Ovary (tissue), 9 donors: ENCODE measurements around the gene TMA16. TPM values are rescaled to one million over a fixed set of nuclear protein-coding genes. Genes with fewer than 3 reads are reported as not detected.

Source experiments
- DNase-seq, 5 donors: peaks; one replicate each; pipeline ENCODE4 v3.0.0-alpha.2; 2019 to 2020
- H3K27ac ChIP-seq, 2 donors: fragments of 200-600 bp; one replicate each; pipeline versions ENCODE4 v1.5.1 to v1.8.0; 2019 to 2022
- H3K27me3 ChIP-seq: fragments of 200-600 bp; one replicate; pipeline ENCODE4 v1.8.0; 2022
- H3K36me3 ChIP-seq: fragments of 200-600 bp; sonication (generic); one replicate; pipeline ENCODE4 v1.5.1; 2019
- H3K4me1 ChIP-seq: one replicate; pipeline ENCODE4 v1.8.1; 2013; ENCODE audit warnings: mild to moderate bottlenecking, moderate library complexity; ENCODE audit not compliant: insufficient read depth
- H3K4me3 ChIP-seq: fragments of 200-600 bp; sonication (generic); one replicate; pipeline ENCODE4 v1.5.1; 2017
- H3K9me3 ChIP-seq, 2 donors: fragments of 200-600 bp in 1 of 2; sonication (generic) in 1 of 2; one replicate each; pipeline versions ENCODE4 v1.5.1 to v1.8.1; 2013 to 2019; ENCODE audit warnings: mild to moderate bottlenecking in 1 of 2, moderate library complexity in 1 of 2
- EP300 ChIP-seq: sonication (generic); formaldehyde crosslinking; IDR thresholded peaks from one replicate; pipeline ENCODE4 v1.6.1; 2017; ENCODE audit warnings: antibody characterized with exemption
- POLR2A ChIP-seq: fragments of 450-650 bp; IDR thresholded peaks from one replicate; pipeline ENCODE4 v1.6.1; 2017; ENCODE audit warnings: antibody characterized with exemption, mild to moderate bottlenecking, moderate library complexity
- WGBS, 3 donors: extraction: QIAGEN DNeasy Blood & Tissue Kit in 1 of 3; methylation state at CpG; one replicate each; pipeline versions ENCODE4 v1.1.5 to v1.1.7; 2013 to 2017; 5-methylcytosine and 5-hydroxymethylcytosine counted together
- intact Hi-C, 4 donors: fragments of 100-400 bp; cut with DNase I; formaldehyde crosslinking; loops; one replicate each; pipeline versions ENCODE4 v1.11.0 to v1.15.1; 2022 to 2023
- polyA plus RNA-seq, 2 donors: library from polyadenylated mRNA; stranded (reverse); fragments of 200-250 nt in 1 of 2; fragments of 350-450 nt in 1 of 2; fragmentation: Illumina TruSeq in 1 of 2; extraction: RNeasy Lipid Tissue Mini Kit (QIAGEN cat#74804) in 1 of 2; gene quantifications; one replicate each; pipeline ENCODE4 v1.2.3, GENCODE V29; 2013 to 2014
- total RNA-seq, 7 donors: library from RNA; depleted of rRNA in 2 of 7; stranded (reverse); fragments of >200 nt in 2 of 7; fragmentation: NEBNext Ultra II Directional in 3 of 7; extraction: Animal tissue kit (Norgen Biotek cat#: 25700) in 3 of 7; gene quantifications; one replicate each; pipeline versions ENCODE4 v1.1.0 to v1.2.4, GENCODE V29; 2016 to 2023
- TF ChIP-seq, protein P1 (sequence below), 3 donors: fragments of 450-650 bp in 2 of 3; fragments of 200-600 bp in 1 of 3; IDR thresholded peaks; one replicate each; pipeline versions ENCODE4 v1.5.1 to v1.8.0; 2016 to 2022; ENCODE audit warnings: antibody characterized with exemption in 3 of 3, mild to moderate bottlenecking in 1 of 3
- donor health status: DM: no; HTN: no; CAD: no; lungs with moderate emphysema.
- donor health status: DM: no; HTN: no; CAD: no.
- donor health status: Bipolar disorder and iron deficiency.
- donor health status: DM: yes; HTN: yes; CAD: no.
- donor health status: DM: no; HTN: no; CAD: no.
- donor health status: DM: yes; HTN: yes; CAD: no.

The TMA16 gene
- total and polyA plus RNA-seq, 9 donors = 15.0 to 31.9 (median 22.3) TPM

DNA sequence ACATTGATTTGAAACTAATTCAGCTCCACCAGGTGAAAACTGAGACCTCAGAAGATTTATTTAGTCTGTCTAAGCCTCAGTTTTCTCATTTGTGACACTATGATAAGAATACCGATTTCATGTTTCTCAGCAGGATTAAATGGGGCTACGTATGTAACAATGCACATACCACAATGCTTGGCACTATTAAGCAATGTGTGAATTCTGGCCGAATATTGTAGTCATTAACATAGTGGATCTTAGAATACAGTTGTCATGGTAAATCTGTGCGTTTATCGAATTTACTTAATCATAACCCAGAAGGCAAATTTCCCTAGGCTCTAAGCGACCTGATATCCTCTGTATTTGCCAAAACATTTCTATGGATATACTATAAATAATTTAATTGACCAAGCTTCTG is 69.1 kb downstream of the TMA16 start:
- Histone ChIP-seq H3K4me1 (no peaks in the 10 kb centered on the region), H3K9me3 (no peaks in the 10 kb centered on the region), H3K27me3 (no peaks in the 10 kb centered on the region), H3K27ac (no peak overlapping the region), H3K36me3 (no peaks in the 10 kb centered on the region), H3K4me3 (no peak overlapping the region)
- intact Hi-C loops = no loop called here
- TF ChIP-seq, protein P1, sequence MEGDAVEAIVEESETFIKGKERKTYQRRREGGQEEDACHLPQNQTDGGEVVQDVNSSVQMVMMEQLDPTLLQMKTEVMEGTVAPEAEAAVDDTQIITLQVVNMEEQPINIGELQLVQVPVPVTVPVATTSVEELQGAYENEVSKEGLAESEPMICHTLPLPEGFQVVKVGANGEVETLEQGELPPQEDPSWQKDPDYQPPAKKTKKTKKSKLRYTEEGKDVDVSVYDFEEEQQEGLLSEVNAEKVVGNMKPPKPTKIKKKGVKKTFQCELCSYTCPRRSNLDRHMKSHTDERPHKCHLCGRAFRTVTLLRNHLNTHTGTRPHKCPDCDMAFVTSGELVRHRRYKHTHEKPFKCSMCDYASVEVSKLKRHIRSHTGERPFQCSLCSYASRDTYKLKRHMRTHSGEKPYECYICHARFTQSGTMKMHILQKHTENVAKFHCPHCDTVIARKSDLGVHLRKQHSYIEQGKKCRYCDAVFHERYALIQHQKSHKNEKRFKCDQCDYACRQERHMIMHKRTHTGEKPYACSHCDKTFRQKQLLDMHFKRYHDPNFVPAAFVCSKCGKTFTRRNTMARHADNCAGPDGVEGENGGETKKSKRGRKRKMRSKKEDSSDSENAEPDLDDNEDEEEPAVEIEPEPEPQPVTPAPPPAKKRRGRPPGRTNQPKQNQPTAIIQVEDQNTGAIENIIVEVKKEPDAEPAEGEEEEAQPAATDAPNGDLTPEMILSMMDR (IDR thresholded peaks at IDR 0.05) = no peak
- no peak for TF ChIP-seq POLR2A
- no peak for TF ChIP-seq EP300
- 87 to 90% (median 90%) methylated on average over 6 of the region's 6 CpGs for WGBS, 3 donors
- no peak for DNase-seq

DNA sequence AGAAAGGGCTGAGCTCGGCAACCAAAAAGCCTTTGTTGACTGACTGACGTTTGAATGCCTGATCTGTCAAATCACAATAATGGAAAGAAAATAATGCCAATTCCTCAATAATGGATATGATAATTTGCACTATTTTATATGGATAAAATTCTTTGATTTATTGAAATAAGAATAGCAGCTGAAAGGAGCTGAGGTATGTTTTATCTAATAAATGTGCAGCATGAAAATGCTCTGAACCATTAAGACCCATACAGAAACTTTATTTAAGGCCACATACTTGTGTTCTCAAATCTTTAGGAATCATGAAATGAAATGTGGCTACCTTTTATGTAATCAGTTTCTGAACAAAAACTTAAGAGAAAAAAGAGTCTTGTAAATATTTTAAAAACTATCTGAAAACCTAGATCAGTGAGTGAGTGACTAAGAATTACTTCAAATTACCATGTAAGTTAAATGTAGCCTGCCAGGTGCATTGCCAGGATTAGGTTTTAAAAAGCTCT is 69.8 kb downstream of the TMA16 start:
- H3K36me3 ChIP-seq = no peaks in the 10 kb centered on the region
- no peak overlapping the region for H3K27ac ChIP-seq
- H3K4me3 ChIP-seq = no peak overlapping the region
- 82 to 92% (median 85%) methylated on average over 2 of the region's 2 CpGs for WGBS, 3 donors
- no peaks in the 10 kb centered on the region for H3K9me3 ChIP-seq
- no peak for TF ChIP-seq EP300
- TF ChIP-seq, protein P1 (IDR thresholded peaks at IDR 0.05) = no peak
- TF ChIP-seq POLR2A = no peak
- H3K4me1 ChIP-seq = no peaks in the 10 kb centered on the region
- no peaks in the 10 kb centered on the region for H3K27me3 ChIP-seq
- intact Hi-C loops = no loop called here
- no peak for DNase-seq

DNA sequence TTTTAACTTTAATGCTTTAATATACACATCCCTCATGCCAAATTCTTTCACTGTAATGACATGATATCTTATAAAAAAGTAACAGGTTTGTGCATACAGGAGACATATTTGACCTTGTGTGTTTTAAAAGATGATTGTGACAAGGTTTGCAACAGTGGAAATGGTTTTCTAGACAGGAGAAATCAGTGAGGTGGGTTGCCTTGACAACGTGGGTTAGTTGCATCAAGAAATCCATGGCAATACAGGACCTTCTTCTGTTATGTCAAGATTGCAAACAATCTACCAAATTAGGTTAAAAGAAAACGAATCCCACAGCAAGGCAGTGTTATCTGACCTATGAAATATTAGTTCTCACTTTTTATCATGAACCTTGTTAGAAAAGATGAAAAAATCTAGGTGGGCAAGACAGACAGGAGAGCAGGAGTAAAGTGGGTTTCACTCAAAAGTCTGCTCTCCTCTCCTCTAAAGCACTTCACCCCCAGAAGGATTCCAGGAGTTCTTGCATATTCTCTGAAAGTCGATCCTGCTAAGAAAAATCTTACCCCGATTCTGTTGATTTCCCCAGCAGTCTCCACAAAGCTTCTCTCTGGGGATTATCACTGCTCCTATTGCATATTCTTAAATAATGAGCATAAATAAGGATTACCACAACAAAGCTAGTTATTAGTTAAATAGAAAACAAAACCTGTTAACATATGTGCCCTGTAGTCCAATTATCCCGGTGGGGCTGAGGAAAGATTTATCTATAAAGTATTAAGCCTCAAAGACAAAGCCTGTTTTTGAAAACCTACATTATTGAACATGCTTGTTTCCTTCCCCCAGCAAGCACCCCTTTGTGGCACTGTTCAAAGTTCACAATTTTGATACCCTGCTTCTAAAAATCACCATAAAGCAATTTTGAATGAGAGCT is 71.0 kb downstream of the TMA16 start:
- 19 to 27% (median 27%) methylated on average over 5 of the region's 5 CpGs for WGBS, 3 donors
- H3K27me3 ChIP-seq = no peaks in the 10 kb centered on the region
- H3K36me3 ChIP-seq = no peaks in the 10 kb centered on the region
- no peak overlapping the region for H3K27ac ChIP-seq
- no peak for DNase-seq
- no peaks in the 10 kb centered on the region for H3K9me3 ChIP-seq
- TF ChIP-seq POLR2A = no peak
- TF ChIP-seq, protein P1 (IDR thresholded peaks at IDR 0.05) = no peak
- no peak for TF ChIP-seq EP300
- no peaks in the 10 kb centered on the region for H3K4me1 ChIP-seq
- H3K4me3 ChIP-seq = no peak overlapping the region
- intact Hi-C loops = no loop called here

DNA sequence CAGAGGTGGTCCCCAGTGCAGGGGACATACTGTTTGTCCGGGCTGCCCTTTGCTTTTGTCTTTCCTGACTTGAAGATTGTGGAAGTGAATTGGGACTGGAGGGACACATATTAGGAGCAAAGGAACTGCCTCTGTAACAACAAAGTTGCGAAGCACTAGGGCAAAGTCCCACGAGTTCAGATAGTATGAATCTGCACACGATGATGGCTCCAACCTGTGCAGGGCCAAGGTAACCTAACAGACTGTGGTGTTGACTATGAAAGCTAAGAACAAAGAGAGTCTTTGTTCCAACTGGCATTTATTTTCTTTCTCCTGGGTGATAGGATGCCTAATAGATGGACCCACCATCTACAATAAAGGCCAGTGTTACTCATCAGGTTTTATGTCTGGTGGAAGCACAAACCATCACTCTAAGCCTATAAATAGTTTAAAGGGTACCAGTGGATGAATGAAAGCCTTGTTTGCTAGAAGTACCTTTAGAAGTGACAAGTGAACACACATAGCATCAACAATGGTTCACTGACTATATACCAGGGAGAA is 71.8 kb downstream of the TMA16 start:
- DNase-seq = no peak
- Histone ChIP-seq H3K4me1 (no peaks in the 10 kb centered on the region), H3K9me3 (no peaks in the 10 kb centered on the region), H3K27me3 (no peaks in the 10 kb centered on the region), H3K4me3 (no peak overlapping the region), H3K36me3 (no peaks in the 10 kb centered on the region), H3K27ac (no peak overlapping the region)
- 64 to 80% (median 74%) methylated on average over 4 of the region's 4 CpGs for WGBS, 3 donors
- TF ChIP-seq, protein P1 (IDR thresholded peaks at IDR 0.05) = no peak
- TF ChIP-seq EP300 = no peak
- no peak for TF ChIP-seq POLR2A
- intact Hi-C loops = no loop called here
